HG03558 (cell line): Measurements from ENCODE around the gene KRT27.

Experiments used
- ATAC-seq: cut with Tn5 transposase; IDR thresholded peaks from one replicate; pipeline ENCODE4 v1.9.1; 2021; ENCODE audit warnings: moderate number of reproducible peaks; ENCODE audit not compliant: unreplicated experiment; ENCODE audit errors: extremely low read depth

Gene KRT27

GRCh38 chr17:40812639-40813038 is 30.3 kb upstream of the KRT27 start:
- ATAC-seq, result no peak

DNA sequence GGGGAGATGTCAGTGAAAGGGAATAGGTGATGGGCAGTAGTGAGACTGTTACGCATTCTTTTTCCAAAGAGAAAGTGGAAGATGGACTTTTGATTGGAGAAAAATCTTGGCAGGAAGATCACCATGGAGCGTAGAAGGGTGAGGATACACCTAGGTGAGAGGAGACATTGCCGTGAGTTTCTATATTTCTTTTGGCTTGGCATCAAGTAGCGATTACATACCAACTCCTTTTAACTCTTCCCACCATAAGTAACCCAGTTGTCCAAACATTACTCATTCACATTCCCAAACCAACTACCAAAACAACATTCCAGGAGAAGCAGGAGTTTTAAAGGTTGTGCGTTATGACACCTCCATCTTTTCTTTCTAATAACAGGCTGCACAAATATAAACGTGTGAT is 28.1 kb upstream of the KRT27 start:
- ATAC-seq, result no peak

GRCh38 chr17:40809721-40810421 is 27.5 kb upstream of the KRT27 start:
- no peak for ATAC-seq

GRCh38 chr17:40806131-40806530 is 23.8 kb upstream of the KRT27 start:
- ATAC-seq, result no peak

DNA sequence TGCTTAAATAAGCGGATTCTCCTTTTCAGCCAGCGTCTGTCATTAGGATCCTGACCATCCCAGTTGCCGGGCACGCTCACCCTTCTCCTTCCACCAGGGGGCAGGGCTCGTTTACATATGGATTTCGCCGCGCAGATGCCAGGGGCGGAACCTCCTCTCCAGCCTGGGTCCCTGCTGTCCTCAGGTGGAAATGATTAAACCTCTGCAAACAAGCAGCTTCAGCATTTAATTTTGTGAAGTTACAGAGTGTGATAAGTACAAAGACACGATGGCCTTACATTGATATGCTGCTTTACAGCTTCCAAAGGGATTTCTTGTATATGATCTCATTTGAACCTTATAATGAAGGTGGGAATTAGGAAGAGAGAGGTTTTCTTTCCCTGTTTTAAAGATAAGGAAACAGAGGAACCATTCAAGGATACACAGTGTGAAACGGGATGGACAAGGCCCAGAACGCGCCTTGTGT is 21.3 kb upstream of the KRT27 start:
- no peak for ATAC-seq

DNA sequence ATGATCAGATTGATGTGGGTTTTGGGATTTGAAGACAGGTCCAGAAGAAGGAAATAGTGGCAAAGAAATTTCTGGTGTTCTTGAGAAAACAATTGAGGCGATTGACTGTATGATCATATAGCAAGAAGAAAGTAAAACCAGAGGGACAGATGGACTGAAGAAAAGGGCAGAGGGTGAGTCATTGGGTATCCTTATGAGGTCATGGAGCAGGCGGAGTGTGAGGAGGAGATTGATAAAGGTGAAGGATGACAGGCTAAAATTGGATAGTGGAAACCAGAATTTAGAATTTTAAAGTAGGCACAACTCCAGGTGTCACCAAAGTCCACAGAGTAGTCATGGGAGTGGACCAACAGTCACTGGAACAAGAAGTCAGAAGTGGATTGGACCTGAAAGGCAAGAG is 18.8 kb upstream of the KRT27 start:
- ATAC-seq, result no peak

DNA sequence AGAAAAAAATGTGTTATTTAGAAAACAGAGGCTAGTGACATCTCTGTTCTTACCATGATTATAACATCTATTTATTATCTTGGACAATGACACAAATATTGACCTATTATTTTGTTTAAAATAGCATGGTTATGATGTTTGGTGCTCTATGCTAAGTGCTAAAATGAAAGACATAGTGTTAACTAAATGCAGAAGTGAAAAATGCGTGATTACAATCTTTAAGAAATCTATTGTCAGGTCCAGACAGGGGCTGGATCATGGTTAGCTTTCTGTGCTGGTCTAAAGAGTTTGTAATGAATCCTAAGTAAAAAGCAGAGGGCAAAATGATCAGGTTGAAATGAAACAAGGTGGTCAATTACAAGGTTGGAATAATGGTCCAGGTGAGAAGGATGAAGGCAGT is 18.0 kb upstream of the KRT27 start:
- ATAC-seq, result no peak

GRCh38 chr17:40799859-40800258 is 17.5 kb upstream of the KRT27 start, which contains the start of gene KRT28:
TSS of gene KRT28 (minus strand) at chr17:40799959. CDS start at chr17:40799893, 66 bp downstream.
- no peak for ATAC-seq

GRCh38 chr17:40796846-40797245 is 14.5 kb upstream of the KRT27 start:
- no peak for ATAC-seq

DNA sequence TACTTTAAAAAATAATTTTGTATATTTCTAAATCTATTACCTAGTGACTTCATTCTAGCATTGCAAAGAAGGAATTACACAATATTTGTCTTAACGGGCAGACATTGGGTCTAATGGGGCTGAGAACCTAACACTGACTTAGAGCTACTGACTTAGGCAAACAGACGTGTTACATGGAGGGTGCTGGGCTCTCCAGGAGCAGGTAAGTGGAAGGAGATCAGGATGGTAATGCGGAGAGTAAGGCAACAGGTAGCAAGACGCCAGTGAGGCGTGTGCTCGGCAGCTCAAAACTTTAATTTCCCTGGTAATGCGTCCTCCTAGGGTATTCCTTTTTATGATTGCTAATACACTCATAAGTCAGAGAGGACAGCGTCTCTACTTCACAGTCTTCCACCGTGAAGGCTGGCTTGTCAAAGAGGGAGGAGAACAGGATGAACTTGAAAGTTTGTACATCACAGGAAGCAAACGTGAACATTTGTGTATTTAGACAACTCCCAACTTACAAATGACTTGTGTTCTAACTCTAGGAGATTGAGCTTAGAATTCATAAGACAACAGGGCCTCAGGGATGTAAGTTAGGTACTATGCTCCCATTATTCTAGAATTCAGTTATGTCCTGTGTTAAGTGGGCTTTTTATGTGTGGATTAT is 12.8 kb upstream of the KRT27 start:
- no peak for ATAC-seq

DNA sequence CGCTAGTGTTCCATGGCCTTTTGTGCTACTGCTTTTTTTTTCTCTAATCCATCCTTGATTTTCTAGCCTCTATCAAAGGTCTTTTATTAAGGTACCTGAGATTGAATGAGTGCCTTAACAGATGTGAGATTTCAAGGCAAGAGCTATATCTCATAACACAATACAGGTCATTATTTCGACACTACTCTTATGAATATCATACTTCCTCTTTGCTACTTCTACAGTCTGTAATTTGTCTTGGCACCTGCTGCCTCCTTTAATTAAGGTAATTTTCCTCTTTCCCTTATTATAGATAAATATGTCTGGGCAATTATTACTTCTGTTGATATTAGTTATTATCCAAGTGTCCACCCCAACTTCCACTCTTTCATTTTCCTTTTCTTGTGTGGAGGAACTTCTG is 12.1 kb upstream of the KRT27 start:
- ATAC-seq, result no peak

GRCh38 chr17:40793832-40794231 is 11.5 kb upstream of the KRT27 start:
- ATAC-seq, result no peak

DNA sequence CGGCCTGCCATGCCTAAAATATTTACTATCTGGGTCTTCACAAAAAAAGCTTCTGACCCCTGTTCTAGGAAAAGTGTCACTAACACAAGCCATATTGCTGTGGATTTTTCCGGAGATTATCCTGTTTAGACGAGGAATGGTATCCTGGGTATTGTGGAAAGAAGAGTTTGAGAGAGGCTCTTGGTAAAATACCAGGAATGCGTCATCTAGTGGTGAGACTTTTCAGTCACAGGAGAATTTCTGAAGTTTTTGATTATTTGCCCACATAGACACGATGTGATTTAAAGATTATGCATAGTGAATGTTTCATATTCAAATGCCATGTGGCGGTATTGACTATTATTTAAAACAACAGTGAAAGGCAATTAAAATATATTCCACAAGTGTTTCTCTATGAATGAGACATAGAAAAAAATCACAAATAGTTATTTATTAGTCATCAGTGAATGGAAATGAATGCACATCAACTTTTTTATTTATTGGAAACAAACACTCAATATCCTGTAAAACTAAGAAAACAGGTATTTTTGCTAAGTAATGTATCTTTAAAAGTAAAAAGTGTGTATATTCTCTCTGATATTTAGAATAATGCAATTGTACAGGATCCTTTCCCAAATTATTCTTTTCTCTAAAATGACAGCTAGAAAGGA is 9.6 kb upstream of the KRT27 start:
- no peak for ATAC-seq

- no peak for ATAC-seq
Measured at GRCh38 chr17:40791111-40791510, 8.8 kb upstream of the KRT27 start.

DNA sequence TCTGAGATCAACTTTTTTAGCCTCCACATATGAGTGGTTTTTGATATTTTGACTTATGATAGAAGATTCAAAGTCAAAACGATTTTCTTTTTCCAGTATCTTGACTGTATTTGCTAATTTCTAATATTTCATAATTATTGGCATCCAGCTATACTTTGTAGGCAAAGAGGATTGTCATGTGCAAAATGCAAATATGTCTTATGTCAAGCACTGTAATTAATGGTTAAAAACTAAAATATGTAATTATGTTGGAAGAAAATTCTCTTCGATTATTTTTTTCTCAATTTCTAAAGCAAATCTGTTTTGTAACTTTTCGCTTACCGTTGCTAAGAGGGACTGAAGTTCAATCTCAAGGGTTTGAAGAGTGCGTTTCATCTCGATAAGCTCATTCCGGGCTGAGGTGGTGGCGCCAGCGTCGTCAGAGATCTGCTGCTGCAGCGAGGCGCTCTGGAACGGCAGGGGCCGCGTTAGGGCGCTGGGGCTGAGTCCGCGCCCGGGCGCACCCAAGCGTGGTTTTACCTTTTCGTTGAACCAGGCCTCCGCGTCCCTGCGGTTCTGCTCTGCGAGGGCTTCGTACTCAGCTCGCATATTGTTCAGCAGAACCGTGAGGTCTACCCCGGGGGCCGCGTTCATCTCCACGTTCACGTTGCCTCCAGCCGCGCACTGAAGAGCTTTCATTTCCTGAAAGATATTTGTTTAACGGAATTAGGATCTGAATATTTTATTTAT is 3.0 kb downstream of the KRT27 start:
- ATAC-seq, result no peak

DNA sequence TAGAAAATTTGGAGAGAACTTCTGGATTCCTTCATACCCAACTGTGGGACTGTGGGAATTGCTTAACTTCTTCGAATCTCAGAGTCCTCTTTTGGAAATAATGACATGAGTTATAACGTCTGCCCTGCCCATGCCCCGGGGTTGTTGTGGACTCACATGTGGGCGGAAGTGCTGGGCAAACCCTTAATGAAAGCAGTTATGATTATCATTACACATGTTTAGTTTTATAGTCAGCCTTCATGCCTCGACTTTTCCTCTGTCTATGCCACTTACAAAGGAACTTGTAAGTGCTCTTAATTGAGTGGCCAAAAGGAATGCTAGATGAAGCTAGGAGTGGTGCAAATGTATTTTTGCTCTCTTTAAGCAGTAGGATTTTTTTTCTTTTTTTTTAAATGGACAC is 3.9 kb downstream of the KRT27 start:
- ATAC-seq, result no peak

DNA sequence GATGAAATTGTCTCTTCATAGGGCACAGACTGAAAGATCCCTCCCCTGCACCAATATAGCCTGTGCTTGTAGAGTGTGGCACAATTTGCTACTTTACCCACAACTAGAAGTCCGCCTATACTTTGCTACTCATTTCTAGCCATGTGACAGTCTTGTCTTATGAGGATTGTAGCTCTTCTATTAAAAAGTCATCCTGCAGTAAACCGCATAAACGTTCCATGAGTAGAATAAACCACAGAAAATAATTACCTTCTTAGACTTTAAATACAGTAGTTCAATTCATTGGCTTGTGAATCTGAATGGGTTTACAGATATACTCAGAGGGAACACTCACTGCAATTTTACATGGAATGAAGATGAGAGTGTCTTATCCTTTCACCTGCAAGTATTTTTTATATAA is 4.4 kb downstream of the KRT27 start:
- no peak for ATAC-seq

GRCh38 chr17:40777459-40777858 is 4.9 kb downstream of the KRT27 start:
- no peak for ATAC-seq

GRCh38 chr17:40775945-40776344 is 6.4 kb downstream of the KRT27 start:
- no peak for ATAC-seq

DNA sequence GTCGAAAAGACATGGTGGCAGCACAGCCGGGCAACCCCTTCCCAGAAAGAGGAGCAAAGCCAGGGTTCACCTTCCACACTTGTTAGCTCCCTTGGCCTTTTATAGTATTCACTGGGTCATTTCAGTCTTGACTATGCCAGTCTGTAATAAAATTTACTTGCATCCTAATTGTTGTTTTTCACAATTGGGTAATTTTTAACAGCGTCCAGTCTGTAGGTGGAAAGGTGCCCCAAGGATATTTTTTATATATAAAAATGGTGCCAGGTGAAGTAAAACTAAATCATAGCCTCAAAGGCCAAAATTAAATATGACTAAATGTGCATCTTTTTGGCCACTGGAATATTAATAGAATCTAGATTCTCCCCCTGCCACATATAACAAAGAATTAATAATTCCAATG is 10.2 kb downstream of the KRT27 start, which contains the start of gene KRT26:
KRT26 (minus strand) TSS at position 101 of the 400 bp plus-strand sequence; CDS start at position 13, 88 bp downstream.
- no peak for ATAC-seq

DNA sequence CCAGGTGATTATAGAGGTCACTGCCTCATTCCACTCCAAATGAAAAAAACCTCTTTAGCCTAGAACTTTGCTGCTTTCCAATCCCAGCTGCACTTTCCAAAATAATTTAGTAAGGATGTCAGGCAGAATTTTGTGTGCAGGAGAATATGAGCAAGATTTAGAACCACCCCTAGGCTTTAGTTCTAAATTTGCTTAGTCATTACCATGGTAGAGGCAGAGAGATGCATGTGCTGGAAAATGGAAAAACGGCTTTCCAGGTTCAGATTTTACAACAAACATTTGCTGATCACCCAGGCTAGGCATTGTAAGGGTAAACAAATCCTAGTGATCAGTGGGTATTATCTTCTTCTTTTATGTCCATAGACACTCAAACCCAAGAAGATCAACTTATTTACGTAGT is 16.7 kb downstream of the KRT27 start:
- ATAC-seq, result no peak
